Right cardiac atrium (tissue), 5 donors: ENCODE data around the gene C10orf62. TPM values are rescaled to one million over a fixed set of nuclear protein-coding genes. Genes with fewer than 3 reads are reported as not detected.
A peak's percentile ranks its signal among the peaks of the same experiment; 100 is the strongest.

Source experiments
- ATAC-seq, 2 donors: fragments of 200-7000 bp; cut with Tn5 transposase; one replicate each; pipeline versions ENCODE4 v1.8.0 to v1.9.1; 2020; ENCODE audit warnings: moderate library complexity in 2 of 2, mild to moderate bottlenecking in 1 of 2
- DNase-seq, 3 donors: peaks; one replicate each; pipeline ENCODE4 v3.0.0-alpha.2; 2020
- H3K27ac ChIP-seq: one replicate; pipeline ENCODE4 v1.5.1; 2013; ENCODE audit warnings: mild to moderate bottlenecking, low read length, control low read depth, moderate library complexity
- H3K27me3 ChIP-seq: one replicate; pipeline ENCODE4 v1.6.1; 2013; ENCODE audit not compliant: control insufficient read depth, insufficient read depth
- H3K4me1 ChIP-seq: one replicate; pipeline ENCODE4 v1.6.1; 2013; ENCODE audit warnings: low read length; ENCODE audit not compliant: control insufficient read depth, insufficient read depth
- H3K4me3 ChIP-seq: one replicate; pipeline ENCODE4 v1.5.1; 2013; ENCODE audit warnings: low read length, control low read depth
- H3K9me3 ChIP-seq: one replicate; pipeline ENCODE4 v1.6.1; 2013; ENCODE audit warnings: low read length; ENCODE audit not compliant: control insufficient read depth
- WGBS: extraction: QIAGEN DNeasy Blood & Tissue Kit; methylation state at CpG from one replicate; pipeline ENCODE4 v1.1.7; 2013; 5-methylcytosine and 5-hydroxymethylcytosine counted together
- intact Hi-C, 4 donors: fragments of 100-400 bp; cut with DNase I; formaldehyde crosslinking; loops; one replicate each; pipeline versions ENCODE4 v1.11.0 to v1.14.0; 2022 to 2023
- polyA plus RNA-seq: library from polyadenylated mRNA; stranded (reverse); fragments of 200-250 nt; gene quantifications from one replicate; pipeline ENCODE4 v1.2.3, GENCODE V29; 2013
- total RNA-seq, 4 donors: library from RNA; stranded (reverse); fragmentation: NEBNext Ultra II Directional; extraction: Animal tissue kit (Norgen Biotek cat#: 25700); gene quantifications; one replicate each; pipeline ENCODE4 v1.2.1, GENCODE V29; 2021
- donor health status: healthy with polysubstance abuse.
- donor health status: DM: no; HTN: yes; CAD: no.
- donor health status: DM: no; HTN: no; CAD: no.
- donor health status: DM: no; HTN: yes; CAD: no; lungs with severe emphysema.
- donor health status: DM: yes; HTN: yes; CAD: no.

The C10orf62 gene
- total and polyA plus RNA-seq, 5 donors = 0.20 to 0.76 (median 0.28) TPM; not detected in 1

DNA sequence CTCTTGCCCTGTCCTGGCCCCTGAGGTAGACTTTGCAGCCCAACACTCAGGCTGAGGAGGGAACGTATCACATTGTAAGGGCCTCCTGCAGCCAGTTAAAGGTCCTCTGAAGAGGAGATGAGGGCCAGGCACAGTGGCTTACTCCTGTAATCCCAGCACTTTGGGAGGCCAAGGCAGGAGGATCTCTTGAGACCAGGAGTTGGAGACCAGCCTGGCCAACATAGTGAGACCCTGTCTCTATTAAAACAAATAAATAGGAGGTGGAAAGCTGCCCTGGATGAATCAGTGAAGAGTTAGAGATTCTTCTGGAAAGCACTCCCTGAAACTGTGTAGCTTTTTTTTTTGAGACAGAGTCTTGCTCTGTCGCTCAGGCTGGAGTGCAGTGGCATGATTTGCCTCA, 2.3 kb upstream of the C10orf62 start:
- intact Hi-C loops = no loop called here
- DNase-seq (no peak), ATAC-seq (no peak)
- WGBS = 81% methylated on average over 2 of the region's 2 CpGs
- Histone ChIP-seq H3K27ac (peak overlapping the region; percentile 82), H3K27me3 (no peaks in the 10 kb centered on the region), H3K9me3 (no peaks in the 10 kb centered on the region), H3K4me3 (no peak overlapping the region), H3K4me1 (peaks cover 3% of the 10 kb centered on the region)

DNA sequence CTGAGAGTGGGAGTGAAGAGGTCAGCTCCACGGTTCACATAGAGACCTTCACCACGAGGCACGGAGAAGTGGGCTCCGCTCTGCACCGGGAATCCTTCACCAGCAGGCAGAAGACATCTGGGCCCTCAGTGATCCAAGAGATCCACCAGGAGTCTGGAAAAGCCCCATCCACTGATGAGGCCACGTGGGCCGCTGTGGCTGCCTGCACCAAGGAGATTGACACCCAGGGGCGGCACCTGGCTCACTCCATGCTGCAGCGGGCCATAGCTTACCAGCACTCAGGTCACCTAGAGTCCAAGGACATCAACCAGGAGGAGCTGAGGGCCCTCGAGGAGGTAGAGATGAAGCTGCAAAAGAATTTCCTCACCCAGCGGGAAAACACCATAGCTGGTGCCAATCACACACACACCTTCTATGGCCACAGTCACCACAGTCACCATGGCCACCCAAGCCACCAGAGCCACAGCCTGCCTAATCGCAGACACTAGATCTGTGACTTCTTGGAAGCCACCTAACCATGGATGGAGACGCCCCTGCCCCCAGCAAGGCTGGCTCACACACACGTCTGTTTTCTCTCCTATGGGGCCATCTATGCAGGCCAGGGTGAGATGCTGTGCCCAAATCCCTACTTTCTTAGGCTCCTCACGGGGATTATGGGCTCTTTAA, 694 bp downstream of the C10orf62 start:
- intact Hi-C loops = no loop called here
- H3K9me3 ChIP-seq = no peaks in the 10 kb centered on the region
- ATAC-seq = no peak
- DNase-seq = no peak
- no peak overlapping the region for H3K27ac ChIP-seq
- H3K4me3 ChIP-seq = no peak overlapping the region
- H3K27me3 ChIP-seq = no peaks in the 10 kb centered on the region
- WGBS = 93% methylated on average over 15 of the region's 15 CpGs
- H3K4me1 ChIP-seq = peaks cover 5% of the 10 kb centered on the region

DNA sequence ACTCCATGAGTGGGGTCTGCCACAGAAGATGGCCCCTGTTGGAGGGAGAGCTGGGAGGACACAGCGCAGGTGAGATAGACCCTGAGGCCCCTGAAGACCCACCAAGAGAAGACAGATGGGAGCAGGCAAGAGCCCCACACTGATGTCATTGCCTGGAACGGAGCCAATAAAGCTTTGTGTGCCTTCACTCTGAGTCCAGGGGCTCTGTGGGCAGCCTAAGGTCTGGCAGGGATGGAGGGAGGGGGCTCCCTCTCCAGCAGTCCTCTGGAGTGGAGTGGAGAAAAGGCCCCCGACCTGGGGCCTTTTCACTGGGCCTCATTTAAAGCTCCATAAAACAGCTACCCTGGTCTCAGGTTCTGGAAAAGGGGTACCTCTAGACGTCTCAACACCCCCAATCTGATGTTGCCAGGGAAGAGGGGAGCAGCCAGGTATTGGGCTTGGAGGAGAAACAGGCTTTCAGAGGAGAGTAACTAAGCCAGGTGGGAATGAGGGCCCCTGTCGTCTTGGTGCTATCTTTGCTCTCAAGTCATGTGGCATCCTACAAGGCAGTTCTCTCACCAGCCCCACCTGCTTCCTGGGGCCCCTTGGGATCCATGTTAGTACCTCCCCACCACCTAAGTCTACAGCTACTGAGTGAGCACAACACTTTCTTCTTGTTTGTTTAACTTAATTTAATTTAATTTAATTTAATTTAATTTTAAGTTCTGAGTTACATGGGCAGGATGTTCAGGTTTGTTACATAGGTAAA, 1.4 kb downstream of the C10orf62 start:
- 75% methylated on average over 5 of the region's 5 CpGs for WGBS
- ATAC-seq = no peak
- Histone ChIP-seq H3K9me3 (no peaks in the 10 kb centered on the region), H3K4me1 (peaks cover 6% of the 10 kb centered on the region), H3K4me3 (no peak overlapping the region), H3K27ac (no peak overlapping the region), H3K27me3 (no peaks in the 10 kb centered on the region)
- intact Hi-C loops = no loop called here
- no peak for DNase-seq

GRCh38 chr10:97593421-97593820, 3.9 kb downstream of the C10orf62 start:
- no peaks in the 10 kb centered on the region for H3K27me3 ChIP-seq
- WGBS = 66% methylated on average over 4 of the region's 4 CpGs
- intact Hi-C loops = no loop called here
- H3K4me1 ChIP-seq = peaks cover 6% of the 10 kb centered on the region
- no peak for ATAC-seq
- H3K27ac ChIP-seq = no peak overlapping the region
- H3K4me3 ChIP-seq = no peak overlapping the region
- no peak for DNase-seq
- H3K9me3 ChIP-seq = no peaks in the 10 kb centered on the region

- no peak overlapping the region for H3K4me3 ChIP-seq
- H3K27me3 ChIP-seq = no peaks in the 10 kb centered on the region
- H3K4me1 ChIP-seq = peaks cover 6% of the 10 kb centered on the region
- ATAC-seq (peak; percentile 94 to 97), DNase-seq (peak in 2 of 3 donors; percentile 62 to 67)
- WGBS = 34% methylated on average over 10 of the region's 10 CpGs
- peak overlapping the region; percentile 100 for H3K27ac ChIP-seq
- no peaks in the 10 kb centered on the region for H3K9me3 ChIP-seq
- intact Hi-C loops = no loop called here
These were observed 6.9 kb downstream of the C10orf62 start for GRCh38 chr10:97596101-97597082.

DNA sequence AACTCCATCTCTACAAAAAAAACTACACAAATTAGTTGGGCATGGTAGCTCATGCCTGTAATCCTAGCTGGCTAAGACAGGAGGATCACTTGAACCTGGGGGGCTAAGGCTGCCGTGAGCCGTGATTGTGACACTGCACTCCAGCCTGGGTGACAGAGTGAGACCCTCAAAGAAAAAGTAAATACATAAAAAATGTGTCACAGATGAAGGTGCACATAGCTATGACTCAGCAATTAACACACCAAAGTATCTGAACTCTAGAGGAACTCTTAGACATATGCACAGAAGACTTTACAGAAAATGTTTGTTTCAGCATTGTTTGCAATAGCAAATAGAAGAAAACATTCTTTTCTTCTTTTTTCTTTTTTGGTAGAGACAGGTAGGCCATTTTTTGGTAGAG, 8.3 kb downstream of the C10orf62 start:
- intact Hi-C loops = no loop called here

GRCh38 chr10:97598407-97599271, 9.1 kb downstream of the C10orf62 start:
- DNase-seq (no peak), ATAC-seq (no peak)
- H3K4me1 ChIP-seq = peaks cover 4% of the 10 kb centered on the region
- H3K4me3 ChIP-seq = no peak overlapping the region
- no peaks in the 10 kb centered on the region for H3K27me3 ChIP-seq
- intact Hi-C loops = no loop called here
- peak overlapping the region; percentile 7 for H3K27ac ChIP-seq
- no peaks in the 10 kb centered on the region for H3K9me3 ChIP-seq
- WGBS = 90% methylated on average over 19 of the region's 19 CpGs

More for the DNA sequence above, 8.3 kb downstream of the C10orf62 start:
- Histone ChIP-seq H3K27ac (peak overlapping the region; percentile 84), H3K4me3 (no peak overlapping the region), H3K9me3 (no peaks in the 10 kb centered on the region), H3K27me3 (no peaks in the 10 kb centered on the region), H3K4me1 (peaks cover 6% of the 10 kb centered on the region)
- DNase-seq (no peak), ATAC-seq (no peak)
- WGBS = 96% methylated on average over 2 of the region's 2 CpGs

DNA sequence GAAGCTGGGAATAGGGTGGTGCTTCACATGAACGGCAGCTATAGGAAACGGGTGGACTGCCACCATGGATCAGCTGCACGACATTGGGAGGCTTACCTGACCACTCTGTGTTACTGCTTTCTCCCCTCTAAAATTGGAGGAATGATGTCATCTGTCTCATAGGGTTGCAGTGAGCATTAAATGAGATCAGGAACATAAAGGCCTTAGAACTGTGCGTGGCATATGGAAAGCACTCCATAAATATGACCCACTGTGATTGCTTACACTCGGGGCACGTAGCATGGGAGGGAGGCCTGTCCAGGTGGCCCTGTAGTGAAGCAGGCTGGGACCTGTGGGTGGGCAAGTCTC, 9.7 kb downstream of the C10orf62 start:
- intact Hi-C loops = no loop called here
- Histone ChIP-seq H3K27ac (no peak overlapping the region), H3K9me3 (no peaks in the 10 kb centered on the region), H3K4me3 (no peak overlapping the region), H3K4me1 (peaks cover 4% of the 10 kb centered on the region), H3K27me3 (no peaks in the 10 kb centered on the region)
- no peak for ATAC-seq
- 82% methylated on average over 6 of the region's 6 CpGs for WGBS
- DNase-seq = no peak

DNA sequence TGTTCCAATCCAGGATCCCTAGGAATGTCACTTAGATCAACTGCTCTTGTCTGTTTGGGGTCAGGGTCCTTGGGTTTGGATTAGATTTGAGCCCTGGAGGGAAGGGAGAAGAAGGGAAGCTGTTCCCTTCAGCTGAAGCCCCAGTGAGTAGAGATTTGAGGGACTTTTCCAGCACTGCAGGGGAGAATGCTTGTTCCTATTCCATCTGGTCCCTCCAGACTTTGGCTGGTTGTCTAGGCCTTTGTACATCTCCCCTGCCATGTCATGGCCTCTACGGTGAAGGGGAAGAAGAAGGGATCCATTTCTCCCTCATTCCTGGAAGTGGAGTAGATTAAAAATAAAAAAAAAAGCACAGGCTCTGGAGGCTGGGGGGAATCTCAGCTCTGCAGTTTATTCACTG, 11.1 kb downstream of the C10orf62 start:
- Histone ChIP-seq H3K27ac (peak overlapping the region; percentile 76), H3K4me3 (no peak overlapping the region), H3K9me3 (no peaks in the 10 kb centered on the region), H3K27me3 (no peaks in the 10 kb centered on the region), H3K4me1 (peaks cover 4% of the 10 kb centered on the region)
- WGBS = 74% methylated on average over 1 of the region's 1 CpG
- ATAC-seq = no peak
- intact Hi-C loops = no loop called here
- DNase-seq = no peak
